ENCODE results near the gene PRRT2. TPM values are rescaled to one million over a fixed set of nuclear protein-coding genes. Genes with fewer than 3 reads are reported as not detected.
"Not testable (repeated sequence)": the region's sequence is repeated elsewhere in the genome, so short reads cannot be mapped to it uniquely, and the experiment has no call there.

The PRRT2 gene
- total RNA-seq, 4 donors from 2014 or later: 10.0 to 28.4 (median 18.5) TPM

DNA sequence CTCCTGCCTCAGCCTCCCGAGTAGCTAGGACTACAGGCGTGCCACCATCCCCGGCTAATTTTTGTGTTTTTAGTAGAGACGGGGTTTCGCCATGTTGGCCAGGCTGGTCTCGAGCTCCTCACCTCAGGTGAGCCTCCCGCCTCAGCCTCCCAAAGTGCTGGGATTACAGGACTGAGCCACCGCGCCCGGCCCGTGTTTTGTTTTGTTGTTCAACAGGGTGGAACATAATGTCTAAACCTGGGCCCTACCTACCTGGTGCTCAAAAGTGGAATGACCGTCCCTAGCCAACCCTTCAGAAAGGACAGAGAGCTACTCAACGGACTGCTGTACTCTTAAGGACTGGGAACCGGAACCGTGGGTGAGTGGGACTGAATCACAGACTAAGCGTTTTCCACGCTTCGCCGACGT is 22.2 kb upstream of the PRRT2 start:
- no peaks in the 10 kb centered on the region for H3K36me3 ChIP-seq
- H3K9me3 ChIP-seq: no peaks in the 10 kb centered on the region
- TF ChIP-seq, protein P1, sequence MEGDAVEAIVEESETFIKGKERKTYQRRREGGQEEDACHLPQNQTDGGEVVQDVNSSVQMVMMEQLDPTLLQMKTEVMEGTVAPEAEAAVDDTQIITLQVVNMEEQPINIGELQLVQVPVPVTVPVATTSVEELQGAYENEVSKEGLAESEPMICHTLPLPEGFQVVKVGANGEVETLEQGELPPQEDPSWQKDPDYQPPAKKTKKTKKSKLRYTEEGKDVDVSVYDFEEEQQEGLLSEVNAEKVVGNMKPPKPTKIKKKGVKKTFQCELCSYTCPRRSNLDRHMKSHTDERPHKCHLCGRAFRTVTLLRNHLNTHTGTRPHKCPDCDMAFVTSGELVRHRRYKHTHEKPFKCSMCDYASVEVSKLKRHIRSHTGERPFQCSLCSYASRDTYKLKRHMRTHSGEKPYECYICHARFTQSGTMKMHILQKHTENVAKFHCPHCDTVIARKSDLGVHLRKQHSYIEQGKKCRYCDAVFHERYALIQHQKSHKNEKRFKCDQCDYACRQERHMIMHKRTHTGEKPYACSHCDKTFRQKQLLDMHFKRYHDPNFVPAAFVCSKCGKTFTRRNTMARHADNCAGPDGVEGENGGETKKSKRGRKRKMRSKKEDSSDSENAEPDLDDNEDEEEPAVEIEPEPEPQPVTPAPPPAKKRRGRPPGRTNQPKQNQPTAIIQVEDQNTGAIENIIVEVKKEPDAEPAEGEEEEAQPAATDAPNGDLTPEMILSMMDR (IDR thresholded peaks at IDR 0.05): no peak
- TF ChIP-seq POLR2A (IDR thresholded peaks at IDR 0.05): no peak
- no peak for TF ChIP-seq EP300 (IDR thresholded peaks at IDR 0.05)
- H3K4me1 ChIP-seq: peaks cover 0 to 32% (median 16%) of the 10 kb centered on the region in 4 donors
- peak overlapping the region; percentile 49 to 84 (median 66) for H3K4me3 ChIP-seq
- 63 to 64% methylated on average over 20 of the region's 20 CpGs for WGBS, 2 donors
- H3K27me3 ChIP-seq: no peaks in the 10 kb centered on the region
- no peak for DNase-seq (ENCODE audit: low spot score in 2 of 2)
- H3K27ac ChIP-seq: peak overlapping the region; percentile 61 to 89 (median 86)

DNA sequence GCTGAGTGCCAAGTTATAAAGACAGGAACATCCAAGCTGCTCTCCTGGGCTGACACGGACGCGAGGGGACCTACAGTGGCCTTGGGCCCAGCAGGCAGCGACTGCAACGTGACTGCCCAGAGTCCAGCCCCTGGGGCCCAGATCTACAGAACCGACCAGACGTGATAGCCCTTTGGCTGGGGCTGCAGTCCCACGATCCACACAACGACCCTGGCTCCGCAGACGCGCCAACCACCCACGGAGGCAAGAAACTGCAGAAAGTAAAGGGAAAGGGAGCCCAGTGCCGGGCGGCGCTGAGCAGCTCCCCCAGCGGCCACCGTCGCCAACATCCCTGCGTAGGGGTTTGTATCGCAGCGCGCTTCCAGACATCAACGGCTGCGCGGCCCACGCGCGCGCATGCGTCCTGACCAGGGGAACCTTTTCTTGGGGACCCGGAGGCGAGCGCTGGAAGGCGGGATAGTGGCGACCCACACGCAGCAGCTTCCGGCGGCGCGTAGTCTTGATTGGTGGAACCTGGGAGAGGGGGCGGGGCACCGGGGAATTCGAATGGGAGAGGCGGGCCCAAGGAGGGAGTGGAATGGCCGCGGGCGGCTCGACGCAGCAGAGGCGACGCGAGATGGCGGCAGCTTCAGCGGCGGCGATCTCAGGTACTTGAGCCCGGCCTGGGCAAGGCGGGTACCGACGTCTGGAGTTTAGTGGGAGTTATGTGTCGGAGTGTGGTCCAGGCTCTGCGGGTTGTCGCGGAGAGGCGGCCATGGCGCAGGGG is 21.6 kb upstream of the PRRT2 start, which contains the start of gene KIF22:
TSS of gene KIF22 (plus strand) at position 569 of the 766 bp plus-strand sequence. CDS start at position 578, 9 bp downstream.
- Histone ChIP-seq H3K27ac (peak within 1 kb of the TSS; percentile 61 to 89 (median 86)), H3K36me3 (no peaks in the 10 kb centered on the region), H3K4me1 (peaks cover 0 to 26% (median 13%) of the 10 kb centered on the region in 4 donors), H3K27me3 (no peaks in the 10 kb centered on the region), H3K4me3 (peak within 1 kb of the TSS; percentile 61 to 84 (median 66)), H3K9me3 (no peaks in the 10 kb centered on the region)
- peak; percentile 99 for DNase-seq (ENCODE audit: low spot score in 2 of 2)
- TF ChIP-seq EP300 (IDR thresholded peaks at IDR 0.05) (peak; percentile 92 to 98), POLR2A (IDR thresholded peaks at IDR 0.05) (peak; percentile 74 to 83)
- TF ChIP-seq, protein P1 (IDR thresholded peaks at IDR 0.05): peak; percentile 77 to 94 (median 92)
- WGBS, 2 donors: 1% methylated on average over 49 to 67 of the region's 67 CpGs

DNA sequence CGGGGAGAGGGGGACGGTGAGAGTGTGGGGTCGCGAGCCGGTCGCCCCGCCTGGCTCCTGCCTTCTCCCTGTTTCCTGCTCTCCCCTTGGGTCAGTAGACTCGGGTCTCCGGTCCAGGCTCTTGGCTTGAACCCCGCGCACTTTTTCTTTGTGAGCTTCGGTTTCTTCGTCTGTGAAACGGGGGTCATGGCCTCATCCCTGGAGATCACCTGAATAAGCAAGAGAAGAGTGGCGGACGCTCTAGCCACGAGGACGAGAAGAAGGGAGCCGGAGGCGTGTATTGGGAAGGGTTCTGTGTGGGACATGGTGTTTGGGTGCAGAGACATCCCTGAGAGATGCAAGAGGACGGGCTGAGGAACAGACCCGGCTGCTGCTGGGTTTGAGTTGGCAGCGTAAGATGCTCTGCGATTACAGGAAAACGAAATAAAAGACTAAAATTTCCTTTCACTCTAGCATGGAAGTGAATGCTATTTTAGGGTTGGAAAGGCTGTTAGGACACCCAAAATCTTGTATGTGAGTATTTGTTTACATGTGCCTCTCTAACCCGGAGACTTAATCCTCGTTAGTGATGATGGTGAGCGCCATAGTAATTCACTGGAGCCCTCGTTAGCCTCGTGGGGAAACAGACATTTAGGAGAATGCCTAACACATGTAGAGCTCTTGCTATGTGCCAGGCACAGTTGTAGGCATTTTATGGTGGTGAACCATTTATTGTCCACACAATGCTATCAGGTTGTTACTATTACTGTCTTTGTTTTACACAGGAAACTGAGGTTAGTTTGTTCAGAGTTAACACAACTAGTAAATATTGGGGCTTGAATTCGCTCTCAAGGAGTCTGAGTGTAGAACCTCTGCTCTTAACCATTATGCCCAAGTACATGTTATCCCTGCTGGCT is 20.8 kb upstream of the PRRT2 start:
- DNase-seq (ENCODE audit: low spot score in 2 of 2): no peak
- Histone ChIP-seq H3K4me1 (peaks cover 0 to 22% (median 12%) of the 10 kb centered on the region in 4 donors), H3K27ac (peak overlapping the region in 2 of 4 donors; percentile 85 to 89), H3K4me3 (peak overlapping the region; percentile 61 to 84 (median 66)), H3K9me3 (no peaks in the 10 kb centered on the region), H3K36me3 (no peaks in the 10 kb centered on the region), H3K27me3 (no peaks in the 10 kb centered on the region)
- 1 to 3% methylated on average over 30 to 31 of the region's 31 CpGs for WGBS, 2 donors
- TF ChIP-seq POLR2A (IDR thresholded peaks at IDR 0.05) (no peak), EP300 (IDR thresholded peaks at IDR 0.05) (no peak)
- TF ChIP-seq, protein P1 (IDR thresholded peaks at IDR 0.05): no peak

DNA sequence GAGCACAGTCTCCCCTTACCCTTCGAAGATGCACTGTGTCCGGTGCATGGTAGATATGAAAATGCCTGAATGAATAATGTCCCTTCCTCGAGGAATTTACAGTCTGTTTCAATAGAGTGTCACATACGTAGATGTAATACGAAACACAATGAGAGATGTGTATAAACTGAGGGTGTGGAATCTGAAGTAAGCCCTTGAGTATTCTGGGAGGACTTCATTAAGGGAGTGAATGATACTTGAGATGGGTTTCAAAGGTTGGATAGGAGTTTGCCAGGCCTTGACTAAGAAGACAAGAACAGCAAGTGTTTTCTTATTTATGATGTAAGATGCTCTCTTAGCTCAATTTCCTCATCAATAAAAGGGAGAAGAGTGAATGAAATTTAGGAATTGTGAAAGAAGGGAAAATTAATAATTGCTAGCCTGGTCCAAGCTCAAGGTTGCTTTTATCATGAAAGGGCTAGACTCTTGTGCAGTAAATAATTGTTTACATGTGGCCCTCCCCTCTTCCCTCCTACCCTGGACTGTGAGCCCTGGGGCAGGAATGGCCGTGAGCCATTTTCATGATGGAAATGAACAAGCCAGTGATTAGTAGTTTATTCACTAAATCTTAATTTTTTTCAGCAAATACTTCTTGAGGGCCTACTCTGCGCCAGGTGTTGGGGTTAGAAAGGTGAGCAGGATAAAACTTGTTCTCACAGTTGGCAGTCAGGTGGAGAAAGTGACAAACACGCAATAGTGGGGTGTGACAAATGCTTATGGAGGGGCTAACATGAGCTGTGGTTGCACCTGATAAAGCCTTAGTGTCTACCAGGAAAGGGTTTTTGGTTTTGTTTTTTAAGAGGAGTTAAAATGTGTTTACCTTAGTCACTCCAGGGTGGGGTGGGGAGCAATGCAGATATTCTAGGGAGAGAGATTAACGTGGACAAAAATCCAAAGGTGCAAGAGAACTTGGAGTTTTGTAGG is 19.9 kb upstream of the PRRT2 start:
- no peak for TF ChIP-seq EP300 (IDR thresholded peaks at IDR 0.05)
- TF ChIP-seq, protein P1 (IDR thresholded peaks at IDR 0.05): no peak
- no peak for TF ChIP-seq POLR2A (IDR thresholded peaks at IDR 0.05)
- H3K9me3 ChIP-seq: no peaks in the 10 kb centered on the region
- H3K4me1 ChIP-seq: peaks cover 0 to 22% (median 12%) of the 10 kb centered on the region in 4 donors
- no peak overlapping the region for H3K4me3 ChIP-seq
- no peak overlapping the region for H3K27ac ChIP-seq
- H3K36me3 ChIP-seq: peaks cover 0 to 5% (median 0%) of the 10 kb centered on the region in 3 donors
- no peak for DNase-seq (ENCODE audit: low spot score in 2 of 2)
- WGBS, 2 donors: 67 to 68% methylated on average over 9 of the region's 9 CpGs
- no peaks in the 10 kb centered on the region for H3K27me3 ChIP-seq

DNA sequence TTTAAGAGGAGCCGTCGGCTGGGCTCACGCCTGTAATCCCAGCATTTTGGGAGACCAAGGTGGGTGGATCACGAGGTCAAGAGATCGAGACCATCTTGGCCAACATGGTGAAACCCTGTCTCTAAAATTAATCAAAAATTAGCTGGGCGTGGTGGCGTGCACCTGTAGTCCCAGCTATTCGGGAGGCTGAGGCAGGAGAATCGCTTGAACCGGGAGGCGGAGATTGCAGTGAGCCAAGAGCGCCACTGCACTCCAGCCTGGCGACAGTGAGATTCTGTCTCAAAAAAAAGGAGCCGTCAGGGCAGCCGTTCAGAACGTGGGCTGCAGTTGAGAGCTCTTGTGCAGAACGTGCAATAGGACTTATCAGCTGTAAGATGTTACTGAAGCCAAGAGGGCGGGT is 18.8 kb upstream of the PRRT2 start:
- Histone ChIP-seq H3K36me3 (peaks cover 0 to 16% (median 5%) of the 10 kb centered on the region in 3 donors), H3K4me1 (peaks cover 0 to 22% (median 12%) of the 10 kb centered on the region in 4 donors)
- not testable (repeated sequence) for DNase-seq (ENCODE audit: low spot score in 2 of 2); H3K4me3 ChIP-seq; H3K9me3 ChIP-seq; H3K27ac ChIP-seq; H3K27me3 ChIP-seq
- 84 to 88% methylated on average over 18 of the region's 18 CpGs for WGBS, 2 donors
